Endometrial microvascular endothelial cells (primary cell): Measurements from ENCODE around the gene TOE1. TPM values are rescaled to one million over a fixed set of nuclear protein-coding genes. Genes with fewer than 3 reads are reported as not detected.

ENCODE experiments used
- in situ Hi-C: cut with HindIII; loops from 2 replicates; pipeline ENCODE4 v1.10.0; 2017; ENCODE audit warnings: low sequenced_read_pairs, low pct_unique_long_range_greater_than_20kb; ENCODE audit errors: inconsistent ontology term
- total RNA-seq: library from RNA; depleted of rRNA; stranded (reverse); fragments of >200 nt; gene quantifications from one replicate; pipeline ENCODE4 v1.2.3, GENCODE V29; 2015; ENCODE audit errors: inconsistent ontology term

TOE1 gene
- total RNA-seq, 1 donor from 2014 or later: 43.5 TPM

DNA sequence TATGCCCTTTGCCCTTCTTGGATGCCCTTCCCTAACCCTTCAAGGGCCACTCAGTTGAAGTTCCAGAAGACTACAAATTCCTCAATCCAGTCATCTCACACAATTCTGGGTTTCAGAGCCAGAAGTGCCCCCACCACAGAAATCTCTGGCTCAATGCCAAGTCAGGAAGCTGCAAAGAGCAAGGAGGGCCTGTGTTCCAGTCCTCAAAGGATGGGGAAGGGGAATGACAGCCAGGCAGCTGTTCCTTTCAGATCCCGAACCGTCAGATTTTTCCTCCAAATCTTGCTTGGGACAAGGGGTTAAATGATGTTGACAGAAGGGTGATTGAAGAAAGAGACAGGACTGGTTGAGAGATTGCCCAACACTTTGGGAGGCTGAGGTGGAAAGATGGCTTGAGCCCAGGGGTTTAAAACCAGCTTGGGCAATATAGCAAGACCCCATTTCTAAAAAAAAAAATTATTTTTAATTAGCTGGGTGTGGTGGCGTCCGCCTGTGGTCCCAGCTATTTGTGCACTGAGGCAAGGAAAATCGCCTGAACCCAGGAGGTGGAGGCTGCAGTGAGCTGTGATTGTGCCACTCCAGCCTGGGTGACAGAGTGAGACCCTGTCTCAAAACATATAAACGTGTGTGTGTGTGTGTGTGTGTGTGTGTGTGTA is 14.0 kb upstream of the TOE1 start:
- in situ Hi-C loops: no loop called here

DNA sequence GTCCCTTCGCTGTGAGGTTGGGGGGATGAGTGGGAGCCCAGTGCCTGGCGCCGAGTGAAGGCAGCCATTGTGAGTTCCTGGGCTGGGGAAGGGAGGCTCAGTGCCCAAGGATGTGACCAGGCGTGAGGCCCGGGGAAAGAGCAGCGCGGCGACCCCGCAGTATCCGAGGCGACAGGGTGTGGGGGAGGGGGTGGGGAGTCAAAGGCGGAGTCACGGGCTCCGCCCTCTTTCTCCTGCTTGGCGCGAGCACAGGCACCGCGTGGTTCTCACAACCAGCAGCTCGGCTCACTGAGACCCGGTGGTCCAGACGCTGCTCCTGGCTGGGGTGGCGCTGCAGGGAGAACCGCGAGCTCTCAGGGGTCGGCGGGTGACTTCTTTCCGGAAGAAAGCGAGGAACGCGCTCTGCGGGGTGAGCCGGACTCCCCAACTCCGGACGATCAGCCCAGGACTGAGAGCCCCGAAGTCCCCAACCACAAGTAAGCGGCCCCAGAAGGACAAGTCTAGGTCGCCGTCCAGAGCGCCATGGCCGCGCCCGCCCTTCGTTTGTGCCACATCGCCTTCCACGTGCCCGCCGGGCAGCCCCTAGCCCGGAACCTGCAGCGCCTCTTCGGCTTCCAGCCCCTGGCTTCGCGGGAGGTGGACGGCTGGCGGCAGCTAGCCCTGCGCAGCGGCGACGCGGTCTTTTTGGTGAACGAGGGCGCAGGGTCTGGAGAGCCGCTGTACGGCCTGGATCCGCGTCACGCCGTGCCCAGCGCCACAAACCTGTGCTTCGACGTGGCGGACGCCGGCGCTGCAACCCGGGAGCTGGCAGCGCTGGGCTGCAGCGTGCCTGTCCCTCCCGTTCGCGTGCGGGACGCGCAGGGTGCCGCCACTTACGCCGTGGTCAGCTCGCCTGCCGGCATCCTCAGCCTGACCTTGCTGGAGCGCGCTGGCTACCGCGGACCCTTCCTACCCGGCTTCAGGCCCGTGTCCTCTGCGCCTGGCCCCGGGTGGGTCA is 13.0 kb upstream of the TOE1 start, which contains the start of gene HPDL:
TSS of gene HPDL (plus strand) at position 269 of the 997 bp plus-strand sequence. CDS start at position 523, 254 bp downstream.
- in situ Hi-C loops: no loop called here

DNA sequence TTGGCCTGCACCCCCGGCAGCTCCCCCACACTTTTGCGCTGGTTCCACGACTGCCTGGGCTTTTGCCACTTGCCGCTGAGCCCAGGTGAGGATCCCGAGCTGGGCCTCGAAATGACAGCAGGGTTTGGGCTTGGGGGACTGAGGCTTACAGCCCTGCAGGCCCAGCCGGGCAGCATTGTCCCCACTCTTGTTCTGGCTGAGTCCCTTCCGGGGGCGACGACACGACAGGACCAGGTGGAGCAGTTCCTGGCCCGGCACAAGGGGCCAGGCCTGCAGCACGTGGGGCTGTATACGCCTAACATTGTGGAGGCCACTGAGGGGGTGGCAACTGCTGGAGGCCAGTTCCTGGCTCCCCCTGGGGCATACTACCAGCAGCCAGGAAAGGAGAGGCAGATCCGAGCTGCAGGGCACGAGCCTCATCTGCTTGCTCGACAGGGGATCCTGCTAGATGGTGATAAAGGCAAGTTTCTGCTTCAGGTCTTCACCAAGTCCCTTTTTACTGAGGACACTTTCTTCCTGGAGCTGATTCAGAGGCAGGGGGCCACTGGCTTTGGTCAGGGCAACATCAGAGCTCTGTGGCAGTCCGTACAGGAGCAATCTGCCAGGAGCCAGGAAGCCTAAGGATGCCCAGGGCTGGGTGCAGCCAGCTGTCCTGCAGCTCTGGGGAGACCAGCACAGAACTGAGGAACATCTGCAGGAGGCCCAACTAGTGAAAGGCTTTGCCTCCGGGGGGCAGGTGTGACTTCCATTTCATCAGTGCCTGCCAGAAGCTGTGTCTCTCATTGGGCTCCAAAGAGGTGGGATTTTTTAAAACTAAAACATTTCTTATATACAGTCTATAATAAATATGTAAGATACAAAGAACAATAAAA is 12.1 kb upstream of the TOE1 start:
- in situ Hi-C loops: no loop called here

DNA sequence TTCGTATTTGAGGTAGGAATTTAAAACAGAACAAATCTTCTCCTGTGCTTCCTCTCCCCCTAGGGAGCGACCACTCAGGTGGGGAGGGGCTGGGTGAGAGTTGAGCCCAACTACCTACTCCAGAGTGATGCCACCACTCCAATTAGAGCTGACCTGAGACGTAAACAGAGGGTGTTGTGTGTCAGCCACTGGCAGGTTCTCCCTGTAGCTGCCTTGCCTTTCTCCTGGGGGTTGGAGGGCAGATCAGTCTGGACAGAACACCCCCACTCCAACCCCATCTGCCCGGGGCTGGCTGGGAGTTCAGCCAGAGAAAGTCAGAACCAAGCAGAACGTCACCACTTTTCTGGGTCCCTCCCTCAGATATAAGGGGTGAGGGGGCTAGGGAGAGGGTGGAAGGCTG is 11.3 kb upstream of the TOE1 start:
- in situ Hi-C loops: no loop called here

DNA sequence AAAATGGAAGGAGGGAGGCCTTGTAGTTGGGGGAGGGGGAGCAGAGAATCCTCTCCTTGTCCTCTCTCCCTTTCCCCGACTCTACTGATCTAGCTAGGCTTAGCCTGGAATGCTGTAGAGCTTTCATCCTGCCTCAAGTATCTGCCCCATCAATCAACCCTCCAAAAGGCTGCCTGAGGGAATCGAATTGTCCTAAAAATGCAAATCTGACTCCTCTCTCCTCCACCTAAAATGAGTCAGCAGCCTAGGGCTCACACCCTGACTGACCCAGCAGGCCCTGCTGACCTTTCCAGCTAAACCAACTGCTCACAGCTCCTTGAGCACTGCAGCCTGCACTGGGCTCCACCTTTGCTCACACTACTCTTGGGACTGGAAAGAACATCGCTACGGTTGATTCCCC is 10.5 kb upstream of the TOE1 start:
- in situ Hi-C loops: no loop called here

DNA sequence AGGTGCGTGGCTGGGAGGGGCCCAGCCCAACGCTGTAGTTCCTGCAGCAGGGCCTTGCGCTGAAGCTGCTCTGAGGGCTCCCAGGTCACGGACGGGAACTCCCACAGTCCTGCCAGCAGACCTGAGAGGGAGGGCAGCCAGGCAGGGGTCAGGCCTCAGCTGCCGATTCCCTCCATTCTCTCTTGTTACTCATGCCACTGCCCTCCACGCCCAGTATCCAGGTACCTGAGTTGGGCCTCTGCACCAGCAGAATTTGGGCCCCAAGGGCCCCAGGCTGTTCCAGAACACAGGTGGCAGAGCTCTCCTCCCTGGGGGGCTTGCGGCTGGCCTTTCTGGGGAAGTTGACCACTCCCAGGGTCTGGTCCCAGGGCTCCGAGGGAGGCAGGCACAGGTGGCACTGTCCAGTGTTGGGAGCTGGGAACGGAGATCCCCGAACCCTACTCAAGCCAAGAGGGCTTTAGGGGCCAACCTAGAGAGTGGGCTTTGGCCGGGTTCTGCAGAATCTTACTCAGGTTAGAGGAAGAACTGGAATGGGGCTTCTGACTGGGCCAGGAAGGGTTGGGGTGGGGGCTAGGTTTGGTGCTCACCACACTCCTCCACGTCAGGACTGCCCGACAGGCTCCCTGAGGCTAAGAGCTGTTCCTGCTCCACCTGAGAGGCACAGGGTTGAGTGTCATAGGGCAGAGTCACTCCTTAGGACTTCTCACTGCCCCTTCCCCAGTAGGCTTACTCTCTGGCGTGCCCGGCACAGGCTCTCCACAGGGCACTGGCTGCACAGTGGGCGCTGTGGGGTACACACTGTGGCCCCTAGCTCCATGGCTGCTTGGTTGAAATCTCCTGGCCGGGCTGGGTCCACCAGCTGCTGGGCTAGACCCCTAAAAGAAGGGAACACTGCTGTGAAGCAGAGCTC is 8.3 kb upstream of the TOE1 start:
- in situ Hi-C loops: no loop called here

DNA sequence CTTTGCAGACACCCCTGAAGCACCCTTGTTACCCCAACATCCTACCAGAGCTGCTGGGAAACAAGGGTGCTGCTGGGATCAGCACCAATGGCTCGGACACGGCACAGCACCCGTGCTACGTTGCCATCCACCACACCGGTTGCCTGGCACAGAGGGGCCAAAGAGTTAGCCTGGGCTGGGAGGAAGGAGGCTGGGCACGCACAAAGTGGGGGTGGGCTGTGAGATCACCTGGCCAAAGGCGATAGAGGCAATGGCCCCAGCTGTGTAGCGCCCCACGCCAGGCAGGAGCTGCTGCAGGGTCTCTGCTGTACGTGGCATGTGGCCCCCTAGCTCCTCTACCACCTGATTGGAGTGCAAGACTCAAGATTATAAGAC is 7.6 kb upstream of the TOE1 start:
- in situ Hi-C loops: no loop called here

DNA sequence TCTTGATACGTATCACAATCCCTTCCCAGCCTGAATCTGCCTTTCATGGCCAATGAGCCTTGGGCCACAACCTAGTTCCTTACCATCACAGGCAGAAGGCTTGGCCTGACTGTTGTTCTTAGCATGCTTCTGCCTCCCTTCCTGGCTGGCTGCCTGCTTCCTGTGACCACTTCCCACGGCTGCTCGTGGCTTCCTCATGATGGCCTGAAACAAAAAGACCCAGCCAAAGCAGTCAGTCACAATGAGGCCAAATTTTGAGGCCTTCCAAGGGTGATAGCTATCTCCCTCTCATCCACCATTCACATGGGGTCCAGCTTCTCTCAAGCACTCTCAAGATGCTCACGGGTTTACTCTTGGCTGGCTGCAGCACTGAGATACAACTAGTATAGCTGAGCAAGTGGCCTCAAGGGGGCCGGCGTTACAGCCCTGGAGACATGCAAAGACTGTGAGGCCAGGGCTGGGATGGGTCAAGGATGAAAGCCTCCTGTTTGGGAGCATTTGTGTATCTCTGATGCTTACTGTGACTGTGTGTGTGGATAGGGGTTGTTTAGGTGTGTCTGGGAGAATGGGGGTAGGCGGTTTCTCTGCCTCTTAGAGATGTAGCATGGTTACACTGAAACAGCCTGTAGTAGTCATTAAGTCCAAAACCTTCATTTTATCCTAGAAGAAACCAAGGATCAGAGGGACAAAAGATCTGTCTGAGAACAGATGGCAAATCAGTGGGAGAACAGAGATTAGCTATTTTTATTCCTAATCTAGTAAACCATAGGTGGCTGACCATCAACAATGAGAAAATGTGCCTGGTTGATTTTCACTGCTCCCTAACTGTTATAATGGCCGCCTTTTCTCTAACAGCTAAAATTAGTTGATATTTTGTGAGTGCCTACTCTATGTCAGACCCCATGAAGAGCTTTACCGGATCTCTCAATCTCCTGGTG is 5.4 kb upstream of the TOE1 start:
- in situ Hi-C loops: no loop called here

DNA sequence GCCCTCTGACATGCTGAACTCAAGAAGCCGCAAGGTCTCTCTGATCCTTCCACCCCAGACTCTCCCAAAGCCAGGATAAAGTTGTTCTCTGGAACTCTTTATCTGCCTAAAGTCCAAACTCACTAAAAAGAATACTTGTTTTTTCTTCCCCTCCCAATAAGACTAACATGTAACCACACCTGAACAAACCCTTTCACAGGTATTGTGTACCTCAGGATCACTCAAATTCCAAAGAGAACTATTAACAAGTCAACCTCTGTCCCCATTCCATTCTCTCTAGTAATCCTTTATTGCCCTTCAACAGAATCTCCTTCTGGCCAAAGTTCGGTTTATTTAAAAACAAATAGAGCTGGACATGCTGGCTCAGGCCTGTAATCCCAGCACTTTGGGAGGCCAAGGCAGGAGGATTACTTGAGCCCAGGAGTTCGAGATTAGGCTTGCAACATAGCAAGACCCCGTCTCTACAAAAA is 4.1 kb upstream of the TOE1 start:
- in situ Hi-C loops: no loop called here

DNA sequence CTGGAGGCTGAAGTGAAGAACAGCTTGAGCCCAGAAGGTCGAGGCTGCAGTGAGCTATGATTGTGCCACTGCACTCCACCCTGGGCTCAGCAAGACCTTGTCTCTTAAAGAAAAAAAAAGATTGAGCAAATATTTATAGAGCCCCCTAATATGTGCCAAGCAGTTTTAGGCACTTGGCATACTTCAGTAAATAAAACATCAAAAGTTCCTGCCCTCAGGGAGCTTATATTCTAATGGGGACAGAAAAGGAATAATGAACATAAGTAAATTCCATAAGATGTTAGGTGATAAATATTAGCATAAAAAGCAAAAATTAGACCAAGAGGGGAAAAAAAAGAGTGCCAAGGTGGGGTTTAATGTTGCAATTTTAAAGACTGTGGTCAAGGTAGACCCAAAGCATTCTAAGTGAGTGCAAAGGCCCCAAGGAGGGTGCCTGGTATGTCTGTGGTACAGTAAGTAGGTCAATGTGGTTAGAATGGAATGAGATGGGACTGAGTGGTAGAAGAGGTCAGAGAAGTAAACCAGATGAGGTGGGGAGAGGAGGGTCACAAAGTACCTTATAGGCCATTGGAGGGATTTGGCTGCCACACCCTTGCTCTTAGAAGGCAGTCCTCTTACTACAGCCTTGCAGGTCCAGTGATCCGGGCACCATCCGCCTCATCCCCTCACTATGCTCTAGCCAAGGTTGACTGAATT is 2.2 kb upstream of the TOE1 start:
- in situ Hi-C loops: no loop called here

DNA sequence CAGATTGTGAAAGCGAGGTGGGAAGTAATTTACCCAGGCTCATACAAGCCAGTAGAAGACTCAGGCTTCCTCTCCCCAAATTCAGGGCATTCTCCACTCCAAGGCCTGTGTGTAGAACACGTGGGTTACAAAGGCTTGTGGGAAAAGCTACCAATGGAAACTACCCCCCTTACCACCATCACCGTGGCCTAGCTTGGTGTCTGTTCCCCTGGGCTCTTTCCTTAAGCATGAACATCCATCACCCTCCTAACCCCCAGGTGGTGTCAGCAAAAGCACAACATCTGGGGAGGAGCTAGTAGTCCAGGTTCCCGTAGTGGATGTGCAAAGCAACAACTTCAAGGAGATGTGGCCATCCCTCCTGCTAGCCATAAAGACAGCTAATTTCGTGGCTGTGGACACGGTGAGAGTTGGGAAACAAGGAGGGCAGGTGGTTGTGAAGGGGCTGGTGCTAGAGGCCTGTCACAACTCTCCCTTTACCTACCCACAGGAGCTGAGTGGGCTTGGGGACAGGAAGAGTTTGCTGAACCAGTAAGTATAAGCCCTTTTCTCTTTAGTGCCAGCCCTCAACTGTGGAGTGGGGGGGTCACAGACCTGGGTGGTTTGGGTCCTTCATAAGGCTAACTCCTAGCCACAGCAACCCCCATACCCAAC is 971 bp downstream of the TOE1 start:
- in situ Hi-C loops: no loop called here

DNA sequence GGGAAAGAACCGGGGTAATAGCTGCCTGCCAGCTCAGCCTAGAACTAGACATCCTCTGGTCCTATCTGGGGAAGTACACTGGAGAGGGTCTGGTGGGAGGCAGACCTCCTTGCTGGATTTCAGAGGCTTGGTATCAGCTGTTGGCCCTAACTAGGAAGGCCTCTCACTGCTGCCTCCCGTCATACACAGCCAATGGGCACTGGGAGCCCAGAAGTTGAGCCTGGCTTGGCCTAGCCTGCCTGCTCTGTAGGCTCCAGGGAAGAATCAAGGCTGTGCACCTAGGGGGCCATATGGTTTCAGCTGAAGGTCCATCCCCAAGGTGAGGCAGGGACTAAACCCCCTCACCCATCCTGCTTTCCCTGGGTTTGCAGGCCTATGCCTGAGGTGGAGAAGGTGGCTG is 4.5 kb downstream of the TOE1 start:
- in situ Hi-C loops: no loop called here

DNA sequence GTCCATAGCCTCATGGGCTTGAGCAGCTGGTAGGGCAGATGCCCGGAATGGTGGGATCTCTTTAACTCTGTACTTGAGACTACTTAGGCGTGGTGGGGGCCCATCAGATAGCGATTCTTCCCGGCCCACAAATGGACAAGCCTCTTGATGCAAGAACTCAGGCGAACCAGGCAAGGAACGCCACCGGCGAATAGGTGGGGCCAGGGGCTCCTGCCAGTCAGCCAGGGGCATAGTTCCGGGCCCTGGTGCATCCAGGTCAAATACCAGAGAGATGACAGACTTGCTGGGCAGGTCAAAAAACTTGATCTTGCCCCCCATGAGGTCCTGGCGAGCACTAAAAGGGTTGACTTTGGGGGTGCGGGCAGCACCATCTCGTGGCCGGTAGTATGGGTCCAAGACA is 5.0 kb downstream of the TOE1 start:
- in situ Hi-C loops: no loop called here

DNA sequence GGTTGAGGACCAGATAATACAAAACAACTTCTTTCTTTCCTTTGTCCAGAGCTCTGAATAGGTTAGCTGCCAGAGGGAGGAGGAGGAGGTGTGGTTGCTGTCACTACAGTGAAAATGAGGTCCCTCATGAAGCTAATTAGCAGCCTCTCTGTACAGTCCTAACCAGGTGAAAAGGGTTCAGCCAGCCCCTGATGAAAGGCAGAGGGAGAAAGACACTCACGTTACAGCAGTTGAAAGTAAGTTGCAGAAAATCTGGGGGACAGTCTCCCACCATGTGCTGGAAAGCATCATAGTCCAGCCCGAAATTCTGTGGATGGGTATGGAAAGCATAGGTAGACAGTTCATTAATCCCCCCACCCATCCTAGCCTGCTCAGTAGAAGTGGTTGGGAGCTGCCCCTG is 6.5 kb downstream of the TOE1 start:
- in situ Hi-C loops: no loop called here

DNA sequence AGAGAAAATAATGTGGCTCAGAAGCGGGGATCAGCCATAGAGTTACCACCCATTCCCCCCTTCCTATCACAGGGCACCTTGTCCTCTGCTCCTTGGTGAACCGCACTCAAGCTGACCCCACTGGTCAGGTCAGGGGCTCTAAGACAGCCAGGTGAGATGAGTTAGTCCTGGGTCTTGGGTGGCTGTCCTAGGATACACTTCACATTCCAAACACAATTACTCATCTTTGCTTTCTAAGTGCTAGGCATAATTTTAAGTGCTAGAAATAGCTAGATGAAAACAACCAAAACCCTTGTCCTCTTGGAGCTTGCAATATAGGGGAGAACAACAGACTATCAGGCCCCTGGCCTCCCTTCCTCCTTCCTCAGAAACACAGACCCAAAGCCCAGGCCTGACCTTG is 8.1 kb downstream of the TOE1 start:
- in situ Hi-C loops: no loop called here

DNA sequence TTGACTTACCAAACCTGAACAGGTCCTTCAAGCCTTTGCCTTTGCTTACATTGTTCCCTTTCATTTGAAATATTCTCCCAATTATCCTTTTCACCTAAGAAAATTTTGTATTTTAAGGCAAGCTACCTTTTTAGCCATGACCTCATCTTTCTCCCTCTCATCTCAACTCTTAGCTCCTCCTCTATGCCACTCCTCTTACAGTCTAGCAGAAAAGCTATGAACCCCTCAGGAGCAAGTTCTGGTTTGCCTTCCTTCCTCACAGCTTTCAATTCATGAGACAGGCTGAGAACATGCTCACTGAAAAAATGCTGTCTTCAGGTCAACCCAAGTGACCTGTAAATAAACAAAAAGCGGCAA is 8.6 kb downstream of the TOE1 start:
- in situ Hi-C loops: no loop called here
